ENCODE data around the gene CCDC200. TPM values are rescaled to one million over a fixed set of nuclear protein-coding genes. Genes with fewer than 3 reads are reported as not detected.
"Not testable (repeated sequence)": the region's sequence is repeated elsewhere in the genome, so short reads cannot be mapped to it uniquely, and the experiment has no call there.

CCDC200 gene
- total RNA-seq, 4 donors from 2014 or later, result not detected

GRCh38 chr17:43199633-43200032, 28.8 kb downstream of the CCDC200 start:
- no peak for TF ChIP-seq POLR2A (IDR thresholded peaks at IDR 0.05)
- TF ChIP-seq, protein P1, sequence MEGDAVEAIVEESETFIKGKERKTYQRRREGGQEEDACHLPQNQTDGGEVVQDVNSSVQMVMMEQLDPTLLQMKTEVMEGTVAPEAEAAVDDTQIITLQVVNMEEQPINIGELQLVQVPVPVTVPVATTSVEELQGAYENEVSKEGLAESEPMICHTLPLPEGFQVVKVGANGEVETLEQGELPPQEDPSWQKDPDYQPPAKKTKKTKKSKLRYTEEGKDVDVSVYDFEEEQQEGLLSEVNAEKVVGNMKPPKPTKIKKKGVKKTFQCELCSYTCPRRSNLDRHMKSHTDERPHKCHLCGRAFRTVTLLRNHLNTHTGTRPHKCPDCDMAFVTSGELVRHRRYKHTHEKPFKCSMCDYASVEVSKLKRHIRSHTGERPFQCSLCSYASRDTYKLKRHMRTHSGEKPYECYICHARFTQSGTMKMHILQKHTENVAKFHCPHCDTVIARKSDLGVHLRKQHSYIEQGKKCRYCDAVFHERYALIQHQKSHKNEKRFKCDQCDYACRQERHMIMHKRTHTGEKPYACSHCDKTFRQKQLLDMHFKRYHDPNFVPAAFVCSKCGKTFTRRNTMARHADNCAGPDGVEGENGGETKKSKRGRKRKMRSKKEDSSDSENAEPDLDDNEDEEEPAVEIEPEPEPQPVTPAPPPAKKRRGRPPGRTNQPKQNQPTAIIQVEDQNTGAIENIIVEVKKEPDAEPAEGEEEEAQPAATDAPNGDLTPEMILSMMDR (IDR thresholded peaks at IDR 0.05), result no peak
- no peak for DNase-seq (ENCODE audit: low spot score in 2 of 2)
- intact Hi-C loops (cut with DNase I; ENCODE audit: low total_unique reads), result no loop called here
- WGBS, 2 donors, result 90 to 93% methylated on average over 2 of the region's 2 CpGs
- H3K4me3 ChIP-seq (ENCODE audit: low read depth, poor library complexity, severe bottlenecking), result no peak overlapping the region

DNA sequence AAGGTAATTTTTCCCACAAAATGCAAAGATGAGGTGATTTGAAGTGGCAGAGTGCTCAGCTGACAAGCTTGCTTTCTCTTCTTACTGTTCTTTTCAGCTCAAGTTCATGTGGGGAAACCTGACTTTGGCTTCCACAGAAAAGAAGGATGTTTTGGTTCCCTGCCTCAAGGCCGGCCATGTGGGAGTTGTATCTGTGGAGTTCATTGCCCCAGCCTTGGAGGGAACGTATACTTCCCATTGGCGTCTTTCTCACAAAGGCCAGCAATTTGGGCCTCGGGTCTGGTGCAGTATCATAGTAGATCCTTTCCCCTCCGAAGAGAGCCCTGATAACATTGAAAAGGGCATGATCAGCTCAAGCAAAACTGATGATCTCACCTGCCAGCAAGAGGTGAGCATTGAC, 35.2 kb downstream of the CCDC200 start:
- no peak overlapping the region for H3K4me3 ChIP-seq (ENCODE audit: low read depth, poor library complexity, severe bottlenecking)
- DNase-seq (ENCODE audit: low spot score in 2 of 2), result no peak
- intact Hi-C loops (cut with DNase I; ENCODE audit: low total_unique reads), result no loop called here
- no peak for TF ChIP-seq POLR2A (IDR thresholded peaks at IDR 0.05)
- TF ChIP-seq, protein P1 (IDR thresholded peaks at IDR 0.05), result no peak
- 94 to 95% methylated on average over 5 of the region's 5 CpGs for WGBS, 2 donors

GRCh38 chr17:43186656-43187055, 41.8 kb downstream of the CCDC200 start:
- intact Hi-C loops (cut with DNase I; ENCODE audit: low total_unique reads); H3K4me3 ChIP-seq (ENCODE audit: low read depth, poor library complexity, severe bottlenecking); DNase-seq (ENCODE audit: low spot score in 2 of 2): not testable (repeated sequence)
- 87 to 89% methylated on average over 5 of the region's 5 CpGs for WGBS, 2 donors

- H3K4me3 ChIP-seq (ENCODE audit: low read depth, poor library complexity, severe bottlenecking), result no peak overlapping the region
- 94 to 95% methylated on average over 3 of the region's 3 CpGs for WGBS, 2 donors
- TF ChIP-seq, protein P1 (IDR thresholded peaks at IDR 0.05), result no peak
- TF ChIP-seq POLR2A (IDR thresholded peaks at IDR 0.05), result no peak
- DNase-seq (ENCODE audit: low spot score in 2 of 2), result no peak
- intact Hi-C loops (cut with DNase I; ENCODE audit: low total_unique reads), result no loop called here
Observed at GRCh38 chr17:43183921-43184320, 44.5 kb downstream of the CCDC200 start.

- 63 to 72% methylated on average over 2 of the region's 2 CpGs for WGBS, 2 donors
- no peak for DNase-seq (ENCODE audit: low spot score in 2 of 2)
- no peak overlapping the region for H3K4me3 ChIP-seq (ENCODE audit: low read depth, poor library complexity, severe bottlenecking)
- no peak for TF ChIP-seq POLR2A (IDR thresholded peaks at IDR 0.05)
- TF ChIP-seq, protein P1 (IDR thresholded peaks at IDR 0.05), result no peak
- intact Hi-C loops (cut with DNase I; ENCODE audit: low total_unique reads), result no loop called here
Observed at GRCh38 chr17:43176119-43176570, 52.3 kb downstream of the CCDC200 start.

- no peak for DNase-seq (ENCODE audit: low spot score in 2 of 2)
- WGBS, 2 donors, result 49 to 53% methylated on average over 4 of the region's 4 CpGs
Observed at GRCh38 chr17:43175213-43176118, 53.0 kb downstream of the CCDC200 start.

More at GRCh38 chr17:43175213-43176118, 53.0 kb downstream of the CCDC200 start:
- TF ChIP-seq, protein P1 (IDR thresholded peaks at IDR 0.05), result no peak
- TF ChIP-seq POLR2A (IDR thresholded peaks at IDR 0.05), result no peak
- H3K4me3 ChIP-seq (ENCODE audit: low read depth, poor library complexity, severe bottlenecking), result no peak overlapping the region
- intact Hi-C loops (cut with DNase I; ENCODE audit: low total_unique reads), result no loop called here
